GM13977 (cell line): ENCODE measurements around the gene LARGE1.

Source experiments
- DNase-seq: peaks from one replicate; pipeline ENCODE4 v3.0.0; 2012; ENCODE audit warnings: low spot score
- CTCF ChIP-seq: IDR thresholded peaks from 2 replicates; pipeline ENCODE4 v1.5.1; 2012; ENCODE audit warnings: mild to moderate bottlenecking, control low read depth; ENCODE audit not compliant: insufficient read depth; ENCODE audit errors: extremely low read depth, missing control alignments
- in situ Hi-C: fragments of 300-500 bp; cut with MboI; formaldehyde crosslinking; loops from one replicate; pipeline ENCODE4 v1.12.0; 2022; ENCODE audit warnings: low sequenced_read_pairs, low pct_unique_long_range_greater_than_20kb, mixed read lengths, inconsistent platforms; ENCODE audit not compliant: unreplicated experiment

Gene LARGE1

GRCh38 chr22:33455036-33455435 lies 465.2 kb downstream of the LARGE1 start:
- TF ChIP-seq CTCF = no peak
- in situ Hi-C loops = no loop called here
- no peak for DNase-seq

GRCh38 chr22:33451866-33452469 lies 468.3 kb downstream of the LARGE1 start:
- in situ Hi-C loops = no loop called here
- no peak for TF ChIP-seq CTCF
- DNase-seq = no peak

GRCh38 chr22:33450756-33451155 lies 469.5 kb downstream of the LARGE1 start:
- no peak for DNase-seq
- in situ Hi-C loops = no loop called here
- TF ChIP-seq CTCF = no peak

GRCh38 chr22:33447733-33448132 lies 472.5 kb downstream of the LARGE1 start:
- no peak for TF ChIP-seq CTCF
- DNase-seq = no peak
- in situ Hi-C loops = no loop called here

- DNase-seq = no peak
- in situ Hi-C loops = no loop called here
- no peak for TF ChIP-seq CTCF
Measured at GRCh38 chr22:33443683-33444082, 476.6 kb downstream of the LARGE1 start.

- TF ChIP-seq CTCF = no peak
- in situ Hi-C loops = no loop called here
- no peak for DNase-seq
Measured at GRCh38 chr22:33440756-33441155, 479.5 kb downstream of the LARGE1 start.

- in situ Hi-C loops = no loop called here
- DNase-seq = no peak
- TF ChIP-seq CTCF = no peak
Measured at GRCh38 chr22:33438273-33438672, 482.0 kb downstream of the LARGE1 start.
